ENCODE measurements around the gene TBATA.

- TF ChIP-seq, protein P1, sequence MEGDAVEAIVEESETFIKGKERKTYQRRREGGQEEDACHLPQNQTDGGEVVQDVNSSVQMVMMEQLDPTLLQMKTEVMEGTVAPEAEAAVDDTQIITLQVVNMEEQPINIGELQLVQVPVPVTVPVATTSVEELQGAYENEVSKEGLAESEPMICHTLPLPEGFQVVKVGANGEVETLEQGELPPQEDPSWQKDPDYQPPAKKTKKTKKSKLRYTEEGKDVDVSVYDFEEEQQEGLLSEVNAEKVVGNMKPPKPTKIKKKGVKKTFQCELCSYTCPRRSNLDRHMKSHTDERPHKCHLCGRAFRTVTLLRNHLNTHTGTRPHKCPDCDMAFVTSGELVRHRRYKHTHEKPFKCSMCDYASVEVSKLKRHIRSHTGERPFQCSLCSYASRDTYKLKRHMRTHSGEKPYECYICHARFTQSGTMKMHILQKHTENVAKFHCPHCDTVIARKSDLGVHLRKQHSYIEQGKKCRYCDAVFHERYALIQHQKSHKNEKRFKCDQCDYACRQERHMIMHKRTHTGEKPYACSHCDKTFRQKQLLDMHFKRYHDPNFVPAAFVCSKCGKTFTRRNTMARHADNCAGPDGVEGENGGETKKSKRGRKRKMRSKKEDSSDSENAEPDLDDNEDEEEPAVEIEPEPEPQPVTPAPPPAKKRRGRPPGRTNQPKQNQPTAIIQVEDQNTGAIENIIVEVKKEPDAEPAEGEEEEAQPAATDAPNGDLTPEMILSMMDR (IDR thresholded peaks at IDR 0.05), result no peak
- no peak for TF ChIP-seq POLR2A (IDR thresholded peaks at IDR 0.05)
- no peak for TF ChIP-seq POLR2AphosphoS5 (IDR thresholded peaks at IDR 0.05; ENCODE audit: insufficient read depth in 1 of 2, low read depth in 1 of 2)
These were observed 25.4 kb downstream of the TBATA start for GRCh38 chr10:70759781-70760180.
